HG03280 (cell line): ENCODE results near the gene NRF1.
"Not testable (repeated sequence)": the region's sequence is repeated elsewhere in the genome, so short reads cannot be mapped to it uniquely, and the experiment has no call there.

ENCODE experiments used
- ATAC-seq: cut with Tn5 transposase; IDR thresholded peaks from one replicate; pipeline ENCODE4 v1.9.1; 2021; ENCODE audit warnings: mild to moderate bottlenecking, moderate library complexity; ENCODE audit not compliant: unreplicated experiment

NRF1 gene

GRCh38 chr7:129643550-129644170 lies 32.1 kb downstream of the NRF1 start:
- ATAC-seq: no peak

- ATAC-seq: no peak
Measured at GRCh38 chr7:129644634-129645230, 33.2 kb downstream of the NRF1 start.

GRCh38 chr7:129646369-129647021 lies 35.0 kb downstream of the NRF1 start:
- ATAC-seq: no peak

GRCh38 chr7:129649128-129649690 lies 37.7 kb downstream of the NRF1 start:
- ATAC-seq: no peak

- ATAC-seq: no peak
Measured at GRCh38 chr7:129650056-129650758, 38.7 kb downstream of the NRF1 start.

GRCh38 chr7:129652914-129653313 lies 41.4 kb downstream of the NRF1 start:
- peak; percentile 62 for ATAC-seq

- ATAC-seq: no peak
Measured at GRCh38 chr7:129655811-129656210, 44.3 kb downstream of the NRF1 start.

- no peak for ATAC-seq
Measured at GRCh38 chr7:129657363-129657762, 45.8 kb downstream of the NRF1 start.

- ATAC-seq: not testable (repeated sequence)
Measured at GRCh38 chr7:129659907-129660306, 48.4 kb downstream of the NRF1 start.

- no peak for ATAC-seq
Measured at GRCh38 chr7:129661645-129662182, 50.2 kb downstream of the NRF1 start.

- not testable (repeated sequence) for ATAC-seq
Measured at GRCh38 chr7:129663240-129663639, 51.7 kb downstream of the NRF1 start.

- no peak for ATAC-seq
Measured at GRCh38 chr7:129664029-129665012, 52.8 kb downstream of the NRF1 start.

GRCh38 chr7:129665013-129665401 lies 53.5 kb downstream of the NRF1 start:
- no peak for ATAC-seq

GRCh38 chr7:129667116-129667515 lies 55.6 kb downstream of the NRF1 start:
- ATAC-seq: no peak

- ATAC-seq: no peak
Measured at GRCh38 chr7:129667551-129667950, 56.0 kb downstream of the NRF1 start.

GRCh38 chr7:129669901-129670300 lies 58.4 kb downstream of the NRF1 start:
- no peak for ATAC-seq

- no peak for ATAC-seq
Measured at GRCh38 chr7:129670656-129671055, 59.1 kb downstream of the NRF1 start.

GRCh38 chr7:129671266-129671665 lies 59.7 kb downstream of the NRF1 start:
- no peak for ATAC-seq

- ATAC-seq: not testable (repeated sequence)
Measured at GRCh38 chr7:129674475-129674874, 63.0 kb downstream of the NRF1 start.

GRCh38 chr7:129675521-129675920 lies 64.0 kb downstream of the NRF1 start:
- ATAC-seq: no peak
